Effector memory CD8-positive, alpha-beta T cell (primary cell): ENCODE data around the gene DESI1.
A peak's percentile ranks its signal among the peaks of the same experiment; 100 is the strongest.
"Not testable (repeated sequence)": the region's sequence is repeated elsewhere in the genome, so short reads cannot be mapped to it uniquely, and the experiment has no call there.

Source experiments
- ATAC-seq: fragments of 150-1000 bp; cut with Tn5 transposase; replicated peaks from 2 replicates; pipeline ENCODE4 v1.10.0; 2021; ENCODE audit warnings: mild to moderate bottlenecking, moderate library complexity
- DNase-seq, 3 experiments: peaks; one replicate each; pipeline ENCODE4 v3.0.0; 2021
- H3K27ac Mint-ChIP-seq, 2 donors: one replicate each; pipeline ENCODE4 v1.8.0; 2022; ENCODE audit warnings: mild to moderate bottlenecking in 2 of 2, mixed read lengths in 2 of 2, moderate library complexity in 2 of 2
- H3K27me3 Mint-ChIP-seq, 2 donors: one replicate each; pipeline ENCODE4 v1.8.0; 2022; ENCODE audit warnings: mixed read lengths in 2 of 2
- H3K36me3 Mint-ChIP-seq: one replicate; pipeline ENCODE4 v1.8.0; 2022; ENCODE audit warnings: mild to moderate bottlenecking, moderate library complexity, mixed read lengths; ENCODE audit not compliant: insufficient read depth
- H3K4me1 Mint-ChIP-seq, 2 donors: one replicate each; pipeline ENCODE4 v1.8.0; 2022; ENCODE audit warnings: low read depth in 2 of 2, mixed read lengths in 2 of 2
- H3K4me3 Mint-ChIP-seq, 2 donors: one replicate each; pipeline ENCODE4 v1.8.0; 2022; ENCODE audit warnings: mild to moderate bottlenecking in 2 of 2, mixed read lengths in 2 of 2, moderate library complexity in 2 of 2
- H3K9me3 Mint-ChIP-seq, 2 donors: one replicate each; pipeline ENCODE4 v1.8.0; 2022; ENCODE audit warnings: mixed read lengths in 2 of 2

DESI1 gene

GRCh38 chr22:41593336-41593960 is 27.4 kb downstream of the DESI1 start:
- peaks cover 12 to 13% of the 10 kb centered on the region in 2 donors for H3K4me1 Mint-ChIP-seq
- H3K36me3 Mint-ChIP-seq, H3K27me3 Mint-ChIP-seq, H3K4me3 Mint-ChIP-seq, H3K9me3 Mint-ChIP-seq, ATAC-seq, H3K27ac Mint-ChIP-seq, DNase-seq: not testable (repeated sequence)

GRCh38 chr22:41589391-41590241 is 31.2 kb downstream of the DESI1 start, which contains the start of gene PMM1:
PMM1 (minus strand) TSS chr22:41589840; CDS start chr22:41589805, 35 bp downstream.
- ATAC-seq (peak; percentile 95), DNase-seq (peak; percentile 100)
- H3K4me3 Mint-ChIP-seq = peak within 1 kb of the TSS; percentile 89 to 93
- peaks cover 13 to 18% of the 10 kb centered on the region in 2 donors for H3K4me1 Mint-ChIP-seq
- no peaks in the 10 kb centered on the region for H3K9me3 Mint-ChIP-seq
- no peaks in the 10 kb centered on the region for H3K27me3 Mint-ChIP-seq
- peaks cover 3% of the 10 kb centered on the region for H3K36me3 Mint-ChIP-seq
- peak within 1 kb of the TSS; percentile 84 to 87 for H3K27ac Mint-ChIP-seq

GRCh38 chr22:41587347-41587723 is 33.5 kb downstream of the DESI1 start:
- DNase-seq (no peak), ATAC-seq (no peak)
- Mint-ChIP-seq H3K36me3 (peaks cover 18% of the 10 kb centered on the region), H3K27me3 (no peaks in the 10 kb centered on the region), H3K4me1 (peaks cover 16 to 21% of the 10 kb centered on the region in 2 donors), H3K4me3 (no peak overlapping the region), H3K9me3 (no peaks in the 10 kb centered on the region), H3K27ac (no peak overlapping the region)

GRCh38 chr22:41585898-41586297 is 34.9 kb downstream of the DESI1 start:
- Mint-ChIP-seq H3K27me3 (no peaks in the 10 kb centered on the region), H3K36me3 (peaks cover 27% of the 10 kb centered on the region), H3K4me3 (no peak overlapping the region), H3K9me3 (no peaks in the 10 kb centered on the region), H3K4me1 (peaks cover 16 to 21% of the 10 kb centered on the region in 2 donors), H3K27ac (no peak overlapping the region)
- DNase-seq (no peak), ATAC-seq (no peak)

GRCh38 chr22:41584881-41585280 is 36.0 kb downstream of the DESI1 start:
- H3K4me1 Mint-ChIP-seq = peaks cover 16 to 21% of the 10 kb centered on the region in 2 donors
- H3K27me3 Mint-ChIP-seq = no peaks in the 10 kb centered on the region
- H3K4me3 Mint-ChIP-seq = no peak overlapping the region
- H3K27ac Mint-ChIP-seq = peak overlapping the region in 1 of 2 donors; percentile 26
- ATAC-seq (no peak), DNase-seq (no peak)
- peaks cover 23% of the 10 kb centered on the region for H3K36me3 Mint-ChIP-seq
- H3K9me3 Mint-ChIP-seq = no peaks in the 10 kb centered on the region

GRCh38 chr22:41582694-41583093 is 38.1 kb downstream of the DESI1 start:
- H3K27ac Mint-ChIP-seq = peak overlapping the region; percentile 10 to 35

GRCh38 chr22:41579997-41580355 is 40.9 kb downstream of the DESI1 start:
- H3K27ac Mint-ChIP-seq = no peak overlapping the region
- H3K4me1 Mint-ChIP-seq = peaks cover 3 to 4% of the 10 kb centered on the region in 2 donors
- peaks cover 28% of the 10 kb centered on the region for H3K36me3 Mint-ChIP-seq
- no peak overlapping the region for H3K4me3 Mint-ChIP-seq
- no peak for DNase-seq
- H3K9me3 Mint-ChIP-seq = no peaks in the 10 kb centered on the region
- H3K27me3 Mint-ChIP-seq = no peaks in the 10 kb centered on the region
- no peak for ATAC-seq

More at GRCh38 chr22:41582694-41583093, 38.1 kb downstream of the DESI1 start:
- Mint-ChIP-seq H3K4me1 (peaks cover 3 to 7% of the 10 kb centered on the region in 2 donors), H3K4me3 (no peak overlapping the region), H3K9me3 (no peaks in the 10 kb centered on the region), H3K36me3 (peaks cover 28% of the 10 kb centered on the region), H3K27me3 (no peaks in the 10 kb centered on the region)
- ATAC-seq (no peak), DNase-seq (no peak)

GRCh38 chr22:41579297-41579996 is 41.4 kb downstream of the DESI1 start:
- Mint-ChIP-seq H3K4me1 (peaks cover 2% of the 10 kb centered on the region in 2 donors), H3K27ac (no peak overlapping the region), H3K9me3 (no peaks in the 10 kb centered on the region), H3K4me3 (no peak overlapping the region), H3K27me3 (no peaks in the 10 kb centered on the region), H3K36me3 (peaks cover 31% of the 10 kb centered on the region)
- no peak for ATAC-seq
- no peak for DNase-seq

- DNase-seq (no peak), ATAC-seq (no peak)
- peaks cover 0 to 1% of the 10 kb centered on the region in 2 donors for H3K4me1 Mint-ChIP-seq
- no peak overlapping the region for H3K4me3 Mint-ChIP-seq
- peaks cover 26% of the 10 kb centered on the region for H3K36me3 Mint-ChIP-seq
- no peak overlapping the region for H3K27ac Mint-ChIP-seq
- H3K27me3 Mint-ChIP-seq = no peaks in the 10 kb centered on the region
- no peaks in the 10 kb centered on the region for H3K9me3 Mint-ChIP-seq
Observed at GRCh38 chr22:41578818-41579217, 42.0 kb downstream of the DESI1 start.

- H3K36me3 Mint-ChIP-seq = peaks cover 21% of the 10 kb centered on the region
Observed at GRCh38 chr22:41578114-41578513, 42.7 kb downstream of the DESI1 start.

GRCh38 chr22:41576877-41577276 is 44.0 kb downstream of the DESI1 start:
- DNase-seq (peak; percentile 9 to 25 (median 17)), ATAC-seq (peak; percentile 57)
- H3K4me1 Mint-ChIP-seq = no peaks in the 10 kb centered on the region
- H3K36me3 Mint-ChIP-seq = peaks cover 11% of the 10 kb centered on the region
- no peaks in the 10 kb centered on the region for H3K27me3 Mint-ChIP-seq
- H3K4me3 Mint-ChIP-seq = no peak overlapping the region
- peak overlapping the region in 1 of 2 donors; percentile 44 for H3K27ac Mint-ChIP-seq
- H3K9me3 Mint-ChIP-seq = no peaks in the 10 kb centered on the region

More at GRCh38 chr22:41578114-41578513, 42.7 kb downstream of the DESI1 start:
- H3K4me1 Mint-ChIP-seq = no peaks in the 10 kb centered on the region
- H3K27me3 Mint-ChIP-seq = no peaks in the 10 kb centered on the region
- no peak for DNase-seq
- H3K4me3 Mint-ChIP-seq = no peak overlapping the region
- ATAC-seq = no peak
- no peaks in the 10 kb centered on the region for H3K9me3 Mint-ChIP-seq
- no peak overlapping the region for H3K27ac Mint-ChIP-seq

- H3K4me3 Mint-ChIP-seq = no peak overlapping the region
Observed at GRCh38 chr22:41575533-41575932, 45.3 kb downstream of the DESI1 start.

GRCh38 chr22:41574847-41575381 is 45.9 kb downstream of the DESI1 start:
- Mint-ChIP-seq H3K27me3 (no peaks in the 10 kb centered on the region), H3K27ac (no peak overlapping the region), H3K4me1 (no peaks in the 10 kb centered on the region), H3K36me3 (peaks cover 8% of the 10 kb centered on the region), H3K4me3 (no peak overlapping the region), H3K9me3 (no peaks in the 10 kb centered on the region)
- DNase-seq = no peak
- no peak for ATAC-seq

More at GRCh38 chr22:41575533-41575932, 45.3 kb downstream of the DESI1 start:
- Mint-ChIP-seq H3K9me3 (no peaks in the 10 kb centered on the region), H3K27ac (peak overlapping the region in 1 of 2 donors; percentile 38), H3K36me3 (peaks cover 8% of the 10 kb centered on the region), H3K4me1 (no peaks in the 10 kb centered on the region), H3K27me3 (no peaks in the 10 kb centered on the region)
- ATAC-seq (no peak), DNase-seq (no peak)
